DOHH2 (cell line): ENCODE results near the gene IQSEC1.

ENCODE experiments used
- EZH2phosphoT487 ChIP-seq: fragments of 200-600 bp; sonication (generic); IDR thresholded peaks from 2 replicates; pipeline ENCODE4 v1.6.1; 2017; ENCODE audit warnings: borderline replicate concordance, mild to moderate bottlenecking, antibody characterized with exemption, low read length, moderate library complexity, mixed read lengths
- TF ChIP-seq, protein P1 (sequence below): fragments of 200-600 bp; sonication (generic); IDR thresholded peaks from one replicate; pipeline ENCODE4 v1.5.1; 2014; ENCODE audit warnings: antibody characterized with exemption, mild to moderate bottlenecking, low read depth, low read length; ENCODE audit not compliant: poor library complexity, severe bottlenecking

DNA sequence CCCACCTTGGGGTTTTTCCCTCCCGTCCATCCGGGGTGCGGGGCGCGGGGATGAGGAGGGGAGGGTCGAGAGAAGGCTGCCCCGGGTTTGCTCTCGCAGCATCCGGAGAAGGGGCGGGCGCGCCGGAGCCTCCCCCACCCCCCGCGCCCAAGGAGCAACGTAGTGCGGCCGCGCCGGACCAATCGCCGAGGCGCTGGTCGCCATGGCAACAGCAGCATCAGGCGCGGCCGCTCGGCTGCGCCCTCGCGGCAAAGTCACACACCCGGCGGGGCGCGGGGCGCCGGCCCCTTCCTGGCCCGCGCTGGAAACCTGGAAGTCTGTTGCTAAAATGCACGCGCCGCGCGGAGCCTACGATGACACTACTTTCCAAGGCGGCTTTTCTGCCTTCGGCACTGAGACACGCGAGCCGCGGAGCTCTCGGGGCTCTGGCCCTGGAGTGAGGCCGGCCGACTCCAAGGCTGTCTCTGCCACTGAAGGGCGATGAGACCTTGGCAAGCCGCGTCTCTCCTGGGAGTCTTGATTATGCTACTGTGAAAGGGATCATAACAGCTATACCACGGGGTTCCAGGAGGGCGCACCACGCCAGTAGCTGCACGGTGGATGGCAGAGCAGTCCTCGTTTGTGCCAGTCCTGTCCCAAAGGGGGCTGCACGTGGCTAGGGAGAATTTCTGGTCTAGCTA, at the start of gene IQSEC1:
- TF ChIP-seq, protein P1, sequence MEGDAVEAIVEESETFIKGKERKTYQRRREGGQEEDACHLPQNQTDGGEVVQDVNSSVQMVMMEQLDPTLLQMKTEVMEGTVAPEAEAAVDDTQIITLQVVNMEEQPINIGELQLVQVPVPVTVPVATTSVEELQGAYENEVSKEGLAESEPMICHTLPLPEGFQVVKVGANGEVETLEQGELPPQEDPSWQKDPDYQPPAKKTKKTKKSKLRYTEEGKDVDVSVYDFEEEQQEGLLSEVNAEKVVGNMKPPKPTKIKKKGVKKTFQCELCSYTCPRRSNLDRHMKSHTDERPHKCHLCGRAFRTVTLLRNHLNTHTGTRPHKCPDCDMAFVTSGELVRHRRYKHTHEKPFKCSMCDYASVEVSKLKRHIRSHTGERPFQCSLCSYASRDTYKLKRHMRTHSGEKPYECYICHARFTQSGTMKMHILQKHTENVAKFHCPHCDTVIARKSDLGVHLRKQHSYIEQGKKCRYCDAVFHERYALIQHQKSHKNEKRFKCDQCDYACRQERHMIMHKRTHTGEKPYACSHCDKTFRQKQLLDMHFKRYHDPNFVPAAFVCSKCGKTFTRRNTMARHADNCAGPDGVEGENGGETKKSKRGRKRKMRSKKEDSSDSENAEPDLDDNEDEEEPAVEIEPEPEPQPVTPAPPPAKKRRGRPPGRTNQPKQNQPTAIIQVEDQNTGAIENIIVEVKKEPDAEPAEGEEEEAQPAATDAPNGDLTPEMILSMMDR = no peak
- no peak for TF ChIP-seq EZH2phosphoT487
